DMS 273 (cell line): ENCODE data around the gene SLC47A1.
"Not testable (repeated sequence)": the region's sequence is repeated elsewhere in the genome, so short reads cannot be mapped to it uniquely, and the experiment has no call there.

Experiments
- DNase-seq: peaks from one replicate; lab custom pipeline; 2025; ENCODE audit not compliant: unreplicated experiment; lab: John Stamatoyannopoulos, UW

SLC47A1 gene

DNA sequence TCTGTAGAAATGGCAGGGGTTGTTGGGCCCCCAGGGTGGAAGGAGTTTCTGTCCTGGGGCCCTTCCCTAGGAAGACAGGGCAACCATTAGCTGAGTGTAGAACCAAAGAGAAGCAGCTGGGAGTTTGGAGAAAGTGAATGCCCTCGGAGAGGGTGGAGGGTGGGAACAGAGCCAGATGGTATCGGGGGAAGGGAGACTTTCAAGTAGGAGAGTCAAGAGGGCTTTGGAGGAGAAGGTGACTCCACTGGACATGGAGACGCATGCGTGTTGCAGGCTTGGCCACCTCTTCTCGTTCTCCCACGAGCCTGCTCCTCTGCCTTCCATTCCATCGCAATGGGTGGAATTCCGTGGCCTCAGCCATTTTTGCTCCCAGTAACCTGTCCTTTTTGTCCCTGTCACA is 19.4 kb downstream of the SLC47A1 start:
- peak; percentile 14 for DNase-seq

- DNase-seq = no peak
Observed at GRCh38 chr17:19554393-19554792, 20.7 kb downstream of the SLC47A1 start.

DNA sequence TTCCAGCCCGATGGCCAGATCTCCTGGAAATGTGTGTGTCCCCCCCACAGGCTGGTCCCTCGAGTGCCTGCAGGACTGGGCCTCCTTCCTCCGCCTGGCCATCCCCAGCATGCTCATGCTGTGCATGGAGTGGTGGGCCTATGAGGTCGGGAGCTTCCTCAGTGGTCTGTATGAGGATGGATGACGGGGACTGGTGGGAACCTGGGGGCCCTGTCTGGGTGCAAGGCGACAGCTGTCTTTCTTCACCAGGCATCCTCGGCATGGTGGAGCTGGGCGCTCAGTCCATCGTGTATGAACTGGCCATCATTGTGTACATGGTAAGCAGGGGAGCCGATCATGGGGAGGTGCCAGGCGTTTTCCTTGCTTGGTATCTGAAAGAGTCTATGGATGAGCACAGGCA is 22.1 kb downstream of the SLC47A1 start:
- DNase-seq = no peak

DNA sequence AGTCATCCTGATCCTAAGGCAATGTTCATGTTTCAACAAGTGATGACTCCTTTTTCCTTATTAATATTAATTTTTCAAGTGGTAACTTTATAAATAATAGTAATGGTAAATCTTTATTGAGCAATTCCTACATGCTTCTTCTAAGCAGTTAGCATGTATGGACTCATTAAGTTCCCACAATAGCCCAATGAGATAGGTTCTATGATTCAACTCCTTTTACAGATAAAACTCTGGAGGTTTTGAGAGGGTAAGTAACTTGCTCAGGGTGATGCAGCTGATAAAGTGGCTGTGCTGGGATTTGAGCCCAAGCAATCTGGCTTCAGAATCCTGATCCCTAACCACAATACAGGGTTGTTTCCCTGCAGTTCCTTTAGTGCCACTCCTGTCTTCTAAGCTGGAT is 25.3 kb downstream of the SLC47A1 start:
- DNase-seq = no peak

GRCh38 chr17:19561697-19562318 is 28.2 kb downstream of the SLC47A1 start:
- no peak for DNase-seq

DNA sequence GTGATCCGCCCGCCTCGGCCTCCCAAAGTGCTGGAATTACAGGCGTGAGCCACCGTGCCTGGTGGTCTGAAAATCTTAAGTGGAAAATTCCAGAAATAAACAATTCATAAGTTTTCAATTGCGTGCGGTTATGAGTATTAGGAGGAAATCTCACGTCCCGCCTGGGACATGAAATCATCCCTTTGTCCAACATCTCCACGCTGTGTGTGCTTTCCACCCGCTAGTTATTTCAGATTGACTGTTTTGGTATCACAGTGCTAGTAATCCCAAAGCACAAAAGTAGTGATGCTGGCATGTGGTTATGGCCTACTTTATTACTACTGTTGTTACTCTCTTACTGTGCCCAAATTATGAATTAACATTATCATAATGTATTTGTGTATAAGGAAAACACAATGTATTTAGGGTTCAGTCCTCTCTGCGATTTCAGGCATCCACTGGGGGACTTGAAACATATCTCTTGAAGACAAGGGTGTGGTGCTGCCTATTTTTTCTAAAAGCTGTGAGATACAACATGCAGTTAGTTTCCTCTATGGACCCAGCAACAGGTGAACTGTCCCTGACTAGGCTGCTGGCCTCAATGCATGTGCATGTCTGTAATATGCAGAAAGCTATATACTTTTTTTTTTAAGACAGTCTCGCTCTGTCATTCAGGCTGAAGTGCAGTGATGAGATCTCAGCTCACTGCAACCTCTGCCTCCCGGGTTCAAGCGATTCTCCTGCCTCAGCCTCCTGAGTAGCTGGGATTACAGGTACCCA is 32.3 kb downstream of the SLC47A1 start:
- no peak for DNase-seq

- no peak for DNase-seq
Observed at GRCh38 chr17:19567216-19568015, 33.8 kb downstream of the SLC47A1 start.

- DNase-seq = no peak
Observed at GRCh38 chr17:19568016-19568350, 34.3 kb downstream of the SLC47A1 start.

DNA sequence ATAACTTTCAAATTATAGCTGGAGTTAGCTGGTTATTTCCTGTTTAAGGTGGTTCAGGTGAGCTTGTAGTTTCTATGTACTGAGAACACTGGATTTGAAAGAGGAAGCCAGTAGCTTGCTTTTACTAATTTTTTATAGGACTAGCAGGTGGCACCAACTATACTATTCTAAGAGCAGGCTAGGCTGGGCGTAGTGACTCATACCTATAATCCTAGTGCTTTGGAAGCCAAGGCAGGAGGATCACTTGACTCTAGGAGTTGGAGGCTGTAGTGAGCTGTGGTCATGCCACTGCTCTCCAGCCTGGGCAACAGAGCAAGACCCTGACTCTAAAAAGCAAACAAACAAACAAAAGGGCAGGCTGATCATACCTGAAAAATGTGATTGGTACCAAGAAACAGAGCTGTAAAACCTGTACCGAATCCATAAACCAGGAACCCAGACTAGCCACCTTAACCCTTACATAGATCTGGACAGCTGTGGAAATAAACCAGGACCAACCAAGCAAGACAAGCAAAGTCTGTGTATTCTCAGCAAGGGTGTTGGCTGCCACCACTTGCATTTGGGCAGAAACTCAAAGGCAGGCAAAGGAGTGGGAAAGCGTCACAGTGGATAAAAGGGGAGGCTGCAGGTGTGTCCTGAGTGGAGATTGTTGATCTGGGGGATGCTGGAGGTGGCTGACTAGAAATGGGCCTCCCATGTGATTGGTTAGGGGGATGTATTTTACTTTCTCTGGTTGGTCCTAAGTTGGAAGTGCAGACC is 36.3 kb downstream of the SLC47A1 start:
- DNase-seq = no peak

DNA sequence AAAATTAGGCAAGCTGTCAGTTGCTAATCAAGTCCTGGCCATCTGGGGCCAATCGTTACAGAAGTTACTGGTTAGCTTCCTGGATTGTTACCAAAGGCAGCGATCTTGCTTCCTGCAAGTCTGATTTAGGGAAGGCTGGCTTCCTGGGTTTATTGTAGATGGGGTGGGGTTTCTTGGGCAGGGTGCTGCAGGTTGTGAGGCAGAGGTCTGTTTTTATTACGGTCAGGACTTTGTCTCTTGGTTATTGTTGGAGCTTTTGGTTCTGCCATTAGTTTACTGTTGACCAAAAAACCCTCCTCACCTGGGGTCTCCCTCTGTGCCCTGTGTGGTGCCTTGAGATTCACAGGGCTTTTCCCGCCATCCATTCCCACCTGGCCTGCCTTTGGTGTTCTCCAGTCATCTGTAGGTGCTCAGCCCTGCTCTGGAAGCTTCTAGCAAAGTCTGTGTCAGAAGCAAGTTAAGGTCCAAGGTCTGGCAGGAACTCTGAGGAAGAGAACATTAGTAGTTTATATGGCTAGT is 36.9 kb downstream of the SLC47A1 start:
- DNase-seq = peak; percentile 79

DNA sequence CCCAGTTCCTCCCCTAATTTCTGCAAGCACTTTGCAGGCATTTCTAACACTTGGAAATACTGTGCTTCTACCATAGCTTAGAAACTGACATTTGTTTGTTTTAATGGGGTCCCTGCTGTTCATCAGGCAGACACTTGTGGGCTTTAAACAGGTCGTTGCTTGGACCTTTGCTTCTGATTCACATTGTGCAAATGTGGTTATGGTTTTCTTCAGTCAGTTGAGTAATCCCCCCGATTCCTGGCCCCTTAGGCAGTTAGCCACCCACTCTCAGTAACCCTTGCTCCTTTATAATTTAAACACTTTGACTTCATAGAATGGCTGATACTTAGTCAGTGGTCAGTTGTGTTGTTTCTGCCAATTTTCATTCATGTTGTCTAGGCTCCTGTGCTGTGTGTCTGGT is 39.4 kb downstream of the SLC47A1 start:
- no peak for DNase-seq

GRCh38 chr17:19574956-19575355 is 41.3 kb downstream of the SLC47A1 start:
- no peak for DNase-seq

DNA sequence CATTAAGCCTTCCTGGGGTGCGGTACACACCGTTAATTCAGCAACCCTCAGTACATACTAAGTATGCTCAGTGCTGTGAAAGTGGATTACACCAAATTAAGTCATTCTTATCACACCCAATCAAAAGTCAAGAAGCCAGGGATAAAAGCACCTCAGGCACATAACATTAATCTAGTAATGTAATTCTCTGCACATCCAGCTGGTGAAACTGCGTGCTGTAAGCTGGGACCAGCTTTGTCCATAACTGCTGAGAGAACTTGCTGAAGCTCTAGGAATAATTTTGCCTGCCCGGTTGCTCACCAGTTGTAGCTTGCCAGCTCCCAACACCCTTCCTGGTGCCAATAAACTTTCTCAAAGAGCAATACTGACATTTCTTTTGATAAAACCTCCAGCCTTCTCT is 44.9 kb downstream of the SLC47A1 start:
- DNase-seq = peak; percentile 41

- no peak for DNase-seq
Observed at GRCh38 chr17:19579192-19579761, 45.6 kb downstream of the SLC47A1 start.

DNA sequence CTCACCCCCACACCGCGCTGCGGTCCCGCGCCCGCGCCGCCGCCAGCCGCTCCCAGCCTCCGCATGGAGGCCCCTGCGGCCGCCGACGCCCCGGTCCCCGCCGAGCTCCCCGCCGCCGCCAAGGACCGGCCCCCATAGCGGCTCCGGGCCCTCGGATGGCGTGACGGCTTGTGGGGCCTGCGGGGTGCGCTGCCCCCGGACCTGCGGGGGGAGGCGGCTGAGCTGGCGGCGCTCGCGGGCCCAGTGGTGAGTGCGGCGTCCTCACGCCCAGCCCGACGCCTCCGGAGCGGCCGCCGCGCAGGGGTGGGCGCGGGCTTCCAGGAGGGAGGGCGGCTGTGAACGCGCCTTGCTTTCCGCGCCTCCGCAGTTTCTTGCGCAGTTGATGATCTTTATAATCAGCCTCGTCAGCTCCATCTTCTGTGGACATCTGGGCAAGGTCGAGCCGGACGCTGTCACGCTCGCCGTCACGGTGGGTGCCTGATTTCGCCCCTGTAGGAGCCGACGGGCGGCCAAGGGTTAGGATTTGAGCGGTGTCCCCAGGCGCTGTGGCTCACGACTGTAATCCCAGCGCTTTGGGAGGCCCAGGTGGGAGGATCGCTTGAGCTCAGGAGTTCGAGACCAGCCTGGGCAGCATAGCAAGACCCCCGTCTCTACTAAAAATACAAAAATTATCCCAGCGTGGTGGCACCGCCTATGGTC is 46.4 kb downstream of the SLC47A1 start:
- DNase-seq = peak; percentile 62

DNA sequence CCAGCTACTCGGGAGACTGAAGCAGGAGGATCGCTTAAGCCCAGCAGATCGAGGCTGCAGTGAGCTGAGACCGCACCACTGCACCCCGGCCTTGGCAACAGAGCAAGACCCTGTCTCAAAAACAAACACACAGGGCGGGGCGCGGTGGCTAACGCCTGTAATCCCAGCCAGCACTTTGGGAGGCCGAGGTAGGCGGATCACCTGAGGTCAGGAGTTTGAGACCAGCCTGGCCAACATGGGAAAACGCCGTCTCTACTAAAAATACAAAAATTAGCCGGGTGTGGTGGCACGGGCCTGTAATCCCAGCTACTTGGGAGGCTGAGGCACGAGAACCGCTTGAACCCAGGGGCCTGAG is 46.9 kb downstream of the SLC47A1 start:
- DNase-seq = not testable (repeated sequence)

GRCh38 chr17:19582152-19582551 is 48.5 kb downstream of the SLC47A1 start:
- DNase-seq = not testable (repeated sequence)

DNA sequence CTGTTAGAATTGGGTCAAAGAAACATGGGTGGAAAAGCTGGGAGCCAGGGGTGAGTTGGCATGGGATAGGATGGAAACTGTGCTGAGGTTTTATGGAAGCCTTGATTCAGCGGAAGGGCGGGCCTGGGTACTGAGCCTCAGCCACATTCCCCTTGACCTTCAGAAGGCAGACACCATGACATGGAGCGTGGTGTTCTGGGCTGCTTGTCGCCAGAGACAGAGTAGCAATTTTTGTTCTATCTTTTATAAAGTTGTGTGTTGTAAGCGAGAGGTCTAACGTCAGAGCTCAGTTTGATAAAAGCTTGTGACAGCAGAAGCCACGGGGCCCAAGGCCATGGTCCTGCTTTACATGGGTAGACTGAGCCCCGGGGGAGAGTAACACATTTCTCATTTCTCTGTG is 50.2 kb downstream of the SLC47A1 start:
- DNase-seq = no peak

DNA sequence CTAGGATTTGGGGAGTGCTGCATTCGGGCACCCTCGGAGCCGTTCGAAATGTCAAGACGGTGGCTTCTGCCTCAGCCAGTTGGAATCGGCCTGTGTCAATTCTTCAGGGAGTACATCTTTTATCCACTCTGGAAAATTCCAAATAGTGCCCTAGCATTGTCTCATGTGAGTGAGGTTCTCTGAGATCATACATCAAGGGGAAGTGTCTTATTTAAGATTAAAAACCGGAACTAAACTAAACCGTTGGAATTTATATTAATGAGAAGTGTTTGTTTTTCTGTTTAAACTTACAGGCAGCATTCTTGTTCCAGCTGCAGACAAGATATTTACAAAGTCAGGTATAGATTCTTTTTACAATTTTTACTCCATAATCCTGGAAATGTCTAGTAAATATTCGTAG is 56.8 kb downstream of the SLC47A1 start:
- no peak for DNase-seq

DNA sequence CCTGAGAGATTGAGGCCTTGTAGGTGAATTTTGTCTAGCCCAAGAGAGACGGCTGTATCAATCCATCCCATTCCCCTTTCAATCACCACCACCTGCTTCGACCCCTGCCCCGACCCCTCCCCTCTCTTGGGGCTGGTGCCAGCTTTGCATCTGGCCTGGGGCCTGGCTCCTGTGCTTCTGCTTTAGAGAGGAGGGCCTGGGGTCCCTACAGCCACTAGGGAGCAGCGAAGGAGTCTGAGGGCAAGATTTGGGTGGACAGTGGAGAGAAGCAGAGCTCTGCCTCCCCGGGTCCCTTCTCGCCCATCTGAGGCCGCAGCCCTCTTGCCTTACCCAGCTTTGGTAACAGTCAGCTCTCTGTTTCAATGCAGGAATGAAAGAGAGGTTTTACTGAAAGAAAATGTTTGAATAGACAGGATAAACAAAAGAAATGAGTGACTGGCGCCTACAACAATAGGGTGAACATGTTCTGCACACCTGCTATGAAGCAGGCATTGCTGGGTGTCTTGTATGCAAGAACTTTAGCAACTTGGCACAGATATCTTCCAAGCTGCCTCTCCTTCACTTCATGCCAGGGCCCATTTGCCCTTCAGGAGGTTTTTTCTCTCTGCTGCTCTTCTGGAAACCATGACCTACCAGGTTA is 57.4 kb downstream of the SLC47A1 start:
- no peak for DNase-seq
